Brain pericyte (primary cell): ENCODE measurements around the gene HSDL1.
"Not testable (repeated sequence)": the region's sequence is repeated elsewhere in the genome, so short reads cannot be mapped to it uniquely, and the experiment has no call there.

Experiments
- DNase-seq: peaks from one replicate; pipeline ENCODE4 v3.0.0-alpha.2; 2012; ENCODE audit warnings: low read depth, low spot score

HSDL1 gene

DNA sequence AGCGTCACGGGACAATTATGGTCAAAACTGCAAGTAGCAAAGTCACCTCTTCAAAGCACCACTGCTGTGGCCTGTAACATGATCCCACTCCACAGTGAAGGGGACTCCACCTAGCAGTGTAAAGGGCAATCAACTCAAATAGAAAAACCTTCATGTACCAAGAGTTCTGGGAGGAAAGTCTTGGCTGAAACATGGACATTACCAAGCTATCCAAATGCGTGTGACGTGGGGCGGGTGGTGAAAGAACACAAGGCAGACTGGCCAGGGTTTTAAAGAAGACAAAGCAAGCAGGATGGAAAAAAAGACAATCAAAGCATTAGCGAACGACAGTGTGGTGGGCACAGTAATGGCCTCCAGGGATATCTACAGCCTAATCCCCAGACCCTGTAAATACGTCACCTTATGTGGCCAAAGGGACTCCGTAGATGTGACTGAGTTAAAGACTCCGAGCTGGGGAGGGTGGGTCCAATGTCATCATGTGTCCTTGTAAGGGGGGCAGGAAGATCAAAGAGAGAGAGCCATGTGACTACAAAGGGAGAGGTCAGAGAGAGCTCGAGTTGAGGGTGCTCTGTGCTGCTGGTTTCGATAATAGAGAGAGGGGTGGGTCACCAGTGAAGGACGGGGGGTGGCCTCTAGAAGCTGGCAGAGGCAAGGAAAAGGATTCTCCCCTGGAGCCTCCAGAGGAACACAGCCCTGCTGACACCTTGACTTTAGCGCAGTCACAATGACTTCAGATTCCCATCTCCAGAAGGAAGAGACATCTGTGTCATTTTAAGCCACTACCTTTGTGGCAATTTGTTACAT, 6.0 kb downstream of the HSDL1 start:
- DNase-seq, result no peak

DNA sequence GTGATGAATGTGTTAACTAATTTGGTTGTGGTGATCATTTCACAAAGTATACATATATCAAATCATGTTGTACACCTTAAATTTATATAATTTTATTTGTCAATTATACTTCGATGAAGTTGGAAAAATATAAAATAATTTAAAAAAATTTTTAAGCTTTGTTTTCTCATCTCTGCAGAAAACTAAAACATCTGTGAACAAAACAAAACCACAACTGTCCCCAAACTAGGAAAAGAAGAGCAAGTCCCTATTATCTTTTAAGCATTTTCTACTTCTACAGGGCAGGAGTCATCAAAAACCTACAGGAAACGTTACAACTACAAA, 6.5 kb downstream of the HSDL1 start:
- no peak for DNase-seq

DNA sequence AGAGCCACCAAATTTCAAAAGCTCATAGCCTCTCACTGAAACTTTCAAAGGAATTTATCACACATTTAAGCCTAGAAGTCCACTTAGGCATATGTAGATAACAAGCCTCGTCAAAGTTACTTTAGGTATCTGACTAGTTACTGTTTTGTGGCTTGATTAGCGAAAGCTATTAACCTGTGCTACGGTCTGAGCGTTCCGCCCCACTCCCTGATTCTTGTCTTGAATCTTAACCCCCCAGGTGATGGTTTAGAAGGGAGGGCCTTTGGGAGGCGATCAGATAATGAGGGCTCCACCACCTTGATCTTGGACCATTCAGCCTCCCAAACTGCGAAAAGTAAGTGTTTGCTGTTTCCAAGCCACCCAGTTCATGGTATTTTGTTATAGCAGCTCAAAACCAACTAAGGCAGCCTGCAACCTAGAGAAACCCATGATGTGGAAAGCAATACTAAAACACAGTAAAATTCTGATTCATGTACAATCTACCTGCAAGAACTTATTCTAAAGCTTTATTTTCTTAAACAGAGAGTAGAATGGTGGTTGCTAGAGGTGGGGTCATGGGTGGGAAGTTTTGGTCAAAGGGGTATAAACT, 7.1 kb downstream of the HSDL1 start:
- no peak for DNase-seq

DNA sequence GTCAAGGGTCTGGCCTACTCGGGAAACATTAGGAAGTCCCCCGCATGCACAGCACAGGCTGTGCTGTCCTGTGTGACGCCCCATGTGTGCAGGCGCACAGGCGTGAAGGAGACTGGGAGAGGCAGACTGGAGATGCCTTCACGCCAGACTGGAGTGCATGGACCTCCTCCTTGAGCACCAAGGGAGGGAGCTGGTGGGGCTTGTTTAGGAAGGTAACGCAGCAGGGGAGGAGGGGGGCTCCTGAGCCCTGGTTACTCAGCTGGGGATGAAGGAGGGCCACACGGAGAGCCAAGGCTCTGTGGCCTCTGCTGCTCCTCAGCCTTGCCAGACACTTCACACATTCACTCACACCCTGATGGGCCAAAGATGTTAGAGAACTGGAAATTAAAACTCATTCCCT, 7.7 kb downstream of the HSDL1 start:
- DNase-seq, result no peak

DNA sequence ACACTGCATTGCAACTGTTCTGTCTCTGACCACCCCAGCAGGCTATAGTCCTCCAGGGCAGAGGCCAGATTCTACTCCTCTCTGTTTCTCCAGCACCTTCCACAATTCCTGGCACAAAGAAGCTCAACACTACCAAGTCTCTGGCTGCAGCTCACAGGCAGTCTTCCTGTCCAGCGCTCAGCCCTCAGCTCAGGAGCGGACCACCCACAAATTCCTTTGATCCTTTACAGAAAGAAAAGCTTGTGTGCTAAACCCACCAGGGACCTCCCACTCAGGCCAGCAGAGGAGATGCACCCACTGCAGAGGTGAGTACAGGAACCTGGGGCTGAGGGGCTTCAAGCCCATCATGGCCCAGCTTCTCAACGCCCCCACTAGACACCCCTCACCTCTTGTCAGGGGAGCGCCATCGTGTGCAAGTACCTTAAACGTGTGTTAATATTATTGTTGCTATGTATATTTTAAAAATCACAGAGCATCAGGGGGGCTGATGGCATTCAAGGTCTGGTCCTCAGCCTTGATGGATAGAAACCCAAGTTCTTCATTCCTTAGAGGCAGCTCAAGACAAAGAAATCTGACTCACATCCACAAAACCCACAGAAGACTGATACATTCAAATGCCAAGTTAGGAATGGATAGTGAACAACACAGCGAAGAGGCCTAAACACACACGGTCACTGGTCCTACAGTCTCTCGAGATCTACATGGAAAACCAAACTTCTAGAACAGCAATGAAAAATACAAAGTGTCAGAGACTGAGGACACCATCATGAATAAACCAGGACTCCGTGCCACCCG, 8.4 kb downstream of the HSDL1 start:
- no peak for DNase-seq

DNA sequence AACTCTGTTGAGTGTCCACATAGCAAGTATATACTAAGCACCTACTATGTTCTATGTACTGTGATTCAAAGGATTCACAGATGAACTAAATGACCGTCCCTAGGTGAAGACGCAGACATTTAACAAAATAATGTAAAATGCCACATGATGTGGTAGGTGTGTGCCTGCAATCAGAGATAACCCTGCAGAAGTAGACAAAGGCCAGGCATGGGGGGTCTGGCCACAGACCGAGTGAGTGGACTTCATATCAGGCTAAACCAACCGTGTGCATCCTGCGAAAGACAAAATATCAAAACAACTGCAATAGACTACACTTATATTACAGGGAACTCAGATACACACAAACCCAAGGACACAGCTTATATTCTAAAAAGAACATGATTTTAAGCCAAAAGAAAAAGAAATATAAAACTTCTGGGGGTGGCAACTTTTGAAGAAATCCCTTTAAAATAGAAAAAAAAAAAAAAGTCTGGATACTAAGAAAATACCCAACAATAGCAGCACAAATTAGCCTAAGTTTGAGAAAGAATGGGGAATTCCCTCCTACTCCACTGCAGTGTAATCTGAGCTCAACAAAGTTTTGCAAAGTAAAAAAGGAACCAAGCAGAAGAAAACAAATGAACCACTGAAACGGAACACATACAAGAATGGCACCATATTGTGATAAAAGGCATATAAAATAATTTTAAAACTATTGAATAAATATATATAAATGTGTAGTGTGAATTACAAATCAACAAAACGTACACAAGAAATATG, 12.3 kb downstream of the HSDL1 start:
- no peak for DNase-seq

DNA sequence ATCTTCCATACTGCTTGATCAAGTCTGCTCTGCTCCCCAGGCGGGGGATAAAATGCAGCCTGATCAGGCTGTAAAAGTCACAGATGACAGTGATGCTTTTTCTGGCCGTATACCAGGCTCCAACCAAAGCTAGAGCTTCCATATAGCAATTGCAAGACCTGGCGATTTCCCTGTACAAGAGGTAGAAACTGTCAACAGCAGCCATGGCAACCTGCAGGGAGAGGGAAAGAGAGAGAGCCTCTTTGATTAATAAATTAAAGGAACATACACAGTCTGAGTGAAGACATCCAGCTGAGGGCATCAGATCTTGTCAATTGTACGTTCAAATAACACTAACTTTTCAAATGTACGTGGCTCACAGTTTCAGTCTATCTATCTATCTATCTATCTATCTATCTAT, 13.9 kb downstream of the HSDL1 start:
- DNase-seq, result no peak

DNA sequence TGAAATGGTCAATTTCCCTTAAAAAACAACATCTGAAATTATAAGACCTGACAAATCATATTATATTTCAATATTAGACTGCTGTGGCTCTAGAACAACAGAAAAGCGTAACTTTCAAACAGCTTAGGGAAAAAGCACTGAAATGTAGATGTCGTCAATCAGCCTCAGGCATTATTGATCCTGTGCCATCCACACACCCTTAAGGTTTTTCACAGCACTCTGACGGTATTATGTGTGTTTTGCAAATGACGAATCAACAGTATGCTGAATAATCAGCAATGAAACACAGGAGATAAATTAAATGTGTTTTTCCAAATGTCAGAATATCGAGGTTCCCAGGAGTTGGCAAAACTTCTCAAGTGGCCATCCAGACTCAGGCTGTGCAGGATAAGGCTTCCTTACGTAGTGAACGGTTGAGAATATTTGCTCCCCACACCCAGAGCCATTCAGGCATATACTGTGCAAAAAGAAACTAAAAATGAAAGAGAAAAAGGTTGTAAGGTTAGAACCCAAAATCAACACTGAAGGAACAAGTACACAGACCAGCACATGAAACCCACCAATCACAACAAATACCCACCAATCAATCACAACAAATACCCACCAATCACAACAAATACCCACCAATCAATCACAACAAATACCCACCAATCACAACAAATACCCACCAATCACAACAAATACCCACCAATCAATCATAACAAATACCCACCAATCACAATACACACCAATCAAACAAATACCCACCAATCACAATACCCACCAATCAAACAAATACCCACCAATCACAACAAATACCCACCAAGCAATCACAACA, 20.5 kb downstream of the HSDL1 start:
- no peak for DNase-seq

DNA sequence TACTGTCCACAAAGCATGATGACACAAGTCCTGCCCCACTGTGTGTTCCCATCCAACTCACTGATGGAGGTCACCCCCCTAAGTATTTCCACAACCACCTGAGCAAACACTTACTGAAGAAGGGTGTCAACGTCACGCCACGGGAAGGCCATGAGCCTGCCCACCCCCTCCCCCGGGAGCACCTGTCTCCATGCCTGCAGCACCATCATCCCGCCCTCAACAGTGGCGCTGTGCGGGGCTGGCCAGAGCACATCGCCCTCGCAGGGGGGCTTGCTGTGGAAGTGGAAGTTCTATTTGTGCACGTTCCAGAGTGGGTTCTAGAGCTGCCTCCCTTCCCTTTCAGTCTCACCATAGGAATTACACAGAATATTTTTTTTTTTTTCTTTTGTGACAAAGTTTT, 24.0 kb downstream of the HSDL1 start:
- no peak for DNase-seq

DNA sequence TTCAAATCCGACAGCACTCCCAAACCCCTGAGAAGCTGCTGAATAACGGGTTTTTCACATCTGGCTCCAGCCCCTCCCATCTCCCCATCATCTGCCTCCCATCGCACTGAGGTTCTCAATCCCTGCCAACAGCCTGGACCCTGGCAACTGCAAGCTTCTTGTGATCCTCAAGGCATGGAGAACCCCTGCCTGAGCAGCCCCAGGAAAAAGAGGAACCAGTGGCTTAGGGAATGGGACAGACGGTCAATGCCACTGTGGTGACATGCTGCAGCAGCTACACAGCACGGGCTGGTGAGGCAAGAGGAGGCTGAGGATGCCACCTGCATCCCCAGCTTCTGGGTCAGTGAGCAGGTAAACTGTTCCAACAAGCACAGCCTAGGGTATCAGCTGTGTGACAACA, 25.0 kb downstream of the HSDL1 start:
- DNase-seq, result no peak

DNA sequence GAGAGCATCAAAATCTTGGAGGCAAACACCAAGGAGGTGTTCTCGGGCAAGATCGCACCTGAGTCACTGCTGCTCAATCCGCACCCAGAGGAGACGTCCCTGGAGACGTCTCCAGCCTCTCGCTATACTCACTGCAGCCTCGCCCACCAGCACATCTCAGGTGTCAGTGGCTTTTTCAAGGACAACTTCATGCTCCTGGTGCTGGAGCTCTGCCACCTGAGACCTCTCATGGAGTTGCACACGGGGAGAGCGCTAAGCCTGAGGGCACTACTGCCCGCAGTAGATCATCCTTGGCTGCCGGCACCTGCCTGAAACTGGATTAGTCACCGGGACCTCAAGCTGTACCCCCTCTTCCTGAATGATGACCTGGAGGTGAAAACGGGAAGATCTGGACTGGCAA, 25.6 kb downstream of the HSDL1 start:
- no peak for DNase-seq

DNA sequence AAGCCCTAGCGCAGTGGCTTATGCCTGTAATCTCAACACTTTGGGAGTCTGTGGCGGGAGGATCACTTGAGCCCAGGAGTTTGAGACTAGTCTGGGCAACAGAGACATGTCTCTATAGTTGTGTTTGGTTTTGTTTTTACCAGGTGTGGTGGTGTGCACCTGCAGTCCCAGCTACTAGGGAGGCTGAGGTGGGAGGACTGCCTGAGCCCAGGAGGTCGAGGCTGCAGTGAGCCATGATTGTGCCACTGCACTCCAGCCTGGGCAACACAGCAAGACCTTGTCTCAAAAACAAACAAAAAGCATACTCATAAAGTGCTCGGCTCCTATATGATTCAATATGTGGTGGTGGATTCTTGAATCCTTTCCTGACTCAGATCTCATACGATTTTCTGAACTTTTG, 26.7 kb downstream of the HSDL1 start:
- DNase-seq, result not testable (repeated sequence)

DNA sequence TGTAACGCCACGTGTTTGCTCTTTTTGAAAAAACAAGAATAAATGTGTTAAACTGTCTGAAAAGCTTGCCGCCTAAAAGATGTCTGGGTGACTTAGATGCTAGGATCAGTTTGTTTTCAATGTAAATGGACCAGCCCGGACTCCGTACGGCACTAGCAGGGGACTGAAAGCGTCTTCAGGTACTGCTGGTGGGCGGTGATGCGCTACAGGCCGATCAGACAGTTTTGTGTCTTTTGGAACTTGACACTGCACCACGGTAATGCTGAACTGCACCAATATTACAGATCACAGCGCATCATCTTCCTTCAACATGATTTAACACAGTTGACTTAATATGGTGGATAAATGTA, 27.5 kb downstream of the HSDL1 start:
- DNase-seq, result no peak

DNA sequence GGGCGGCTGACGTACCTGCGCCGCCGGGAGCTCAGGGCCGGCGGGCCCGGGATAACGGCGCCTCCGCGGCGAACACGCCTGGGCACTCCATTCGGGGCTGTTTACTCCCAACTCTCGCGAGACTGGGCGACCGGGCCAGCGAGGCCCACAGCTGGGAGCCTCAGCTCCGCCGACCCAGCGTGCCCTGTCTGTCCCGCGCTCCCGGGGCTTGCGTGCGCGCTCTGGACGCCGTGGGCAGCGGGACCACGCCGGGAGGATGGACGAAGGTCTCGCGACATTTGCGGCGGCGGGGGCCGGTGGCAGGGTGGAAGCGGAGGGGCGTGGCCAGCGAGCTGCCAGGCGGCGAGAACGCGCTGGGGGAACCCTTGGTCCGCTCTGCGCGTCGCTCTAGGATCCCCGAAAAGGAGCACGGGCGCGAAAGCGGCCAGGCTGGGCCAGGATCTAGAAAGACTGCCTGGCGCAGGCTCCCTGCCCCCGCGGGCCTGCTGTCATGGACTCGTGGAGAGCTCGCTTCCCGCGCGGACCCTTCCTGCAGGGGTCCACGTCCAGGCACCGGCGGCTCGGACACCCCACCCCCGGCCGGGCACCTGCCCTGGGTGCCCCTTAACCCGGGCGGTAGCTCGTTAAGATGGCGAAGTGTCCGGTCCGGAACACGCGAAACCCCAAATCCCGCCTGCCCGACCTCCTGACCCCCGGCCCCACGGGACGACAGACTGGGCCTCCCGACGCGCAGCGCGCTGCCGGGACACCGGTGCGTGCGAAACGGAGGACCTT, 28.1 kb downstream of the HSDL1 start, which contains the start of gene MBTPS1:
MBTPS1 (minus strand) TSS at position 223 of the 774 bp plus-strand sequence. CDS start 15,159 bp downstream, outside the sequence.
- DNase-seq, result peak; percentile 95

DNA sequence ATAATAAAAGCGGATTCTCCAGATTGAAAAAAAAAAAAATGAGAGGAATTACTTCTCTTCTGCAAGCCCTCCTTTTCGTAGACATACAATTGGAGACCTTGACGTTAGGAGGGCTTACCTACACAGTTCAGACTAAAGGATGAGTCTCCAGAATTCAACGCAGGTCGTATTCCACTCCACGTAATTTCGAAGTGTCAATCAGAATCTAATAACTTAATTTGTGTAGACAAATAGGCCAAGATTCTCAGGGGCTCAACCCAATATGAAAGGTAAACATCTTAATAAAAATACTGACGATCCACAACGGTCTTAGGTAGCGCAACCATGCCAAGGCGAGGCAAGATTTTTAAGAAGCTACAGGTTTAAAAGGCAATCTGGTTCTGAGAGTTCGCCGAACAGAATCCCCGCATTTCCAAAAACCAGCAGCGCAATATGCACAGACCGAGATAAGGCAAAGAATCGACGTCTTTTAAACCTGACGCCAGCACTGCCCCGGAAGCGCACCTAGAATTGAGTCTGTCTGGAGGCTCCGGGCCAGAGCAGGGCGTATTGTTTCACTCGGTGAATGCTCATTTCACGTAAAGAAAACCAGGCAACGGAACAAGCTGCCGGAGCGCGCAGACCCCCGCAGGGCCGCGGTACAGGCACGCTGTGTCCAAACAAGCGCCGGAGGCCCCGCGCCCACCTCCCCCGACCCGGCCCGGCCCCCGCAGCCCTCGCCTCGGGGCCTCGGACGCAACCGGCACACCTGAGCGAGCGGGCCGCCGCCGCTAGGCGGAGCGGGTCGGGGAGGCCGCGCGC, 28.9 kb downstream of the HSDL1 start:
- no peak for DNase-seq

DNA sequence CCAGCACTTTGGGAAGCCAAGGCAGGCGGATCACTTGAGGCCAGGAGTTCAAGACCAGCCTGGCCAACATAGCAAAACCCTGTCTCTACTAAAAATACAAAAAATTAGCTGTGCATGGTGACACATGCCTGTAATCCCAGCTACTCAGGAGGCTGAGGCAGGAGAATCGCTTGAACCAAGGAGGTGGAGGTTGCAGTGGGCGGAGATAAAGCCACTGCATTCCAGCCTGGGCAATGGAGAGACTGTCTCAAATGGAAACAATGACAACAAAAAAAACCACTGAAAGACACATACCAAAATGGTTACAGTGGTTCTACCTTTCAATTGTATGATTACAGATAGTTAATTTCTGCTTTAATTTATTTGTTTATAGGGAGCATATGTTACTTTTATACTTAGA, 33.0 kb downstream of the HSDL1 start:
- DNase-seq, result not testable (repeated sequence)

DNA sequence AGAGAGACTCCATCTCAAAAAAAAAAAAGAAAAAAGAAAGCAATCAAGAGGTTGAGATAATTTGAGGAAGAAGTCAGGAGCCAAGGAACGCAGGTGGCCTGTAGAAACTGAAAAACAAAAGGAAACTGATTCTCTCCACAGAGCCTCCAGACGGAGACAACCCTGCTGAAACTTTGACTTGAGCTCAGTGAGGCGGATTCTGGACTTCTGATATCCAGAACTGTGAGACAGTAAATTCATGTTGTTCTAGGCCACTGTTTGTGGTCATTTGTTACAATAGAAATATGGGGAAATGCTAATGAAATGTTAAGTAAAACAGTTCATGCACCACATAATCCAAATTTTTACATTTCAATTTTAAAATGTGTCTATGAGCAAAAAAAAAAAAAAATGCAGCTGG, 33.5 kb downstream of the HSDL1 start:
- DNase-seq, result no peak

DNA sequence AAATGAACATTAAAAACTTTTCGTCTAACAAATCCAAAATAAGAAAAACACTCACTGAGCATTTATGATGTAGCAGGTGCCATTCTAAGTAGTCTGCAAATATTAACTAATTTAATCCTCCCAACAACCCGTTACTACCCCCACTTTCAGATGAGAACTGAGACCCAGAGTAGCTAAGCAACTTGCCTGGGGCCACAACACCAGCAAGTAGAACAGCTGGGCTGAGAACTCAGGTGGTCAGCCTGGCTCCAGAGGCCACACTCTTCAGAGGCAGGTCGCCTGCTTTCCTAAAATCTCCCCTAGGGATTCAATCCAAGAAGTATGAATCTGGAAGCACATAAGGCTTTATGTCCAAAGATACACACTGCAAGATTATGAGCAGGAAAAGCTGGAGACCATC, 34.5 kb downstream of the HSDL1 start:
- no peak for DNase-seq

DNA sequence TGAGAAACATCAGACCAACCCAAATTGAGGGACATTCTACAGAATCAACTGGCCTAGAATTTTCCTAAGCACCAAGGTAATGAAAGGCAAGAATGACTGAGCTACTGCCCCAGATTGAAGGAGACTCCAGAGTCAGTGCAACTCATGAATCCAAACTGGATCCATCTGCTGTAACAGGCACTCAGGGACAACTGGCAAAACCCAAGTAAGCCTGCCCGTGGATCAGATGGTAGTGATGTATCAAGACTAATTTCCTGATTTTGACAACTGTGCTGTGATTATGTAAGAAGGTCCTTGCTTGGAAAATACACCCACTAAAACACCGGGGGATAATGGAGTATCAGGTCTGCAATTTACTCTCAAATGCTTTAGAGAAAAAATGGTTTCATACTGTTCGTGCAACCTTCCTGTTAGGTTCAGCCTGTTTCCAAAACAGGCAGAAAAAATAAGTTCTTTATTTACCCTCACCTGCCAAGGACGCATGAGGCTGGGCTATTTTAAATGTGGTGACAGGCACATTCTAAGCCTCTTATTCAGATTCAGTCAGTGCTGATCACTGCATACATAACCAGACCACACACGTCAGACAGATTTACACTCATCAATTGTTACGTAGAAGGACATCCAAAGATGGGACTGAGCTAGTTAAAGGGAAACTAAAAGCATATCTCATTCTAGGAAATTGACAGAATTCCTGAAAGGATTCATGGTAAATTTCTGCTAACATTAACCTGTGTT, 35.2 kb downstream of the HSDL1 start:
- DNase-seq, result no peak
